ENCODE data around the gene LRP1B. TPM values are rescaled to one million over a fixed set of nuclear protein-coding genes. Genes with fewer than 3 reads are reported as not detected.
A peak's percentile ranks its signal among the peaks of the same experiment; 100 is the strongest.

Gene LRP1B
- total RNA-seq, 1 experiment from 2014 or later = 0.21 TPM

GRCh38 chr2:141569941-141570340 is 560.9 kb downstream of the LRP1B start:
- H3K9me3 Mint-ChIP-seq (ENCODE audit: low read depth, unreplicated experiment) = peaks cover 9% of the 10 kb centered on the region
- CTCF ChIA-PET = no interaction called here
- no peak for TF ChIP-seq CTCF (IDR thresholded peaks at IDR 0.05; ENCODE audit: unreplicated experiment)
- no peak for DNase-seq
- H3K27me3 Mint-ChIP-seq (ENCODE audit: unreplicated experiment) = no peaks in the 10 kb centered on the region
- H3K4me1 Mint-ChIP-seq (ENCODE audit: low read depth, unreplicated experiment) = no peaks in the 10 kb centered on the region
- BruUV-seq (replicated peaks) = no TSS peak
- H3K4me3 Mint-ChIP-seq (ENCODE audit: low read depth, unreplicated experiment) = no peak overlapping the region
- no peaks in the 10 kb centered on the region for H3K36me3 Mint-ChIP-seq (ENCODE audit: insufficient read depth, unreplicated experiment)
- H3K27ac Mint-ChIP-seq (ENCODE audit: unreplicated experiment) = no peak overlapping the region
- intact Hi-C loops (cut with micrococcal nuclease; ENCODE audit: unreplicated experiment) = no loop called here

GRCh38 chr2:141565597-141565996 is 565.2 kb downstream of the LRP1B start:
- no TSS peak for BruUV-seq (replicated peaks)
- CTCF ChIA-PET = no interaction called here
- peaks cover 9% of the 10 kb centered on the region for H3K4me1 Mint-ChIP-seq (ENCODE audit: low read depth, unreplicated experiment)
- DNase-seq = no peak
- no peaks in the 10 kb centered on the region for H3K9me3 Mint-ChIP-seq (ENCODE audit: low read depth, unreplicated experiment)
- intact Hi-C loops (cut with micrococcal nuclease; ENCODE audit: unreplicated experiment) = no loop called here
- no peak overlapping the region for H3K4me3 Mint-ChIP-seq (ENCODE audit: low read depth, unreplicated experiment)
- no peaks in the 10 kb centered on the region for H3K36me3 Mint-ChIP-seq (ENCODE audit: insufficient read depth, unreplicated experiment)
- no peaks in the 10 kb centered on the region for H3K27me3 Mint-ChIP-seq (ENCODE audit: unreplicated experiment)
- TF ChIP-seq CTCF (IDR thresholded peaks at IDR 0.05; ENCODE audit: unreplicated experiment) = no peak
- H3K27ac Mint-ChIP-seq (ENCODE audit: unreplicated experiment) = no peak overlapping the region

DNA sequence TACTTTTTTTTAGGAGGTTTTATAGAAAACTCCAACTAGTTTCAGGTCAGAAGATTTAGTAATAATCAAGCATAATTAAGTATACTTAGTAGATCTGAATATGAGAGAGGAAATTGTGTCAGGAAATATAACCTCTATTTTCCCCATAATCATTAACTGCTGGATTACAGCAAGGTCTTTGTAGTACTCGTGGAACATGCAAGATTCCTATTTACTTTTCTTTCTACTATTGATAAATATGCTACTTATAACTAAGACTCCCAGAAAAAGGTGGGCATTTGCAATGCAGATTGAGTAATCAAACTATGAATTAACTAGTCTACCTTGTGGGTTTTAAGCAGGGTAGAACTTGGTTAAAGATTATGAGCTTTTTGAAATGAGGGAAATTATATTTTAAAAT is 570.1 kb downstream of the LRP1B start:
- Mint-ChIP-seq H3K36me3 (ENCODE audit: insufficient read depth, unreplicated experiment) (no peaks in the 10 kb centered on the region), H3K4me3 (ENCODE audit: low read depth, unreplicated experiment) (peak overlapping the region; percentile 32), H3K4me1 (ENCODE audit: low read depth, unreplicated experiment) (peaks cover 42% of the 10 kb centered on the region), H3K27me3 (ENCODE audit: unreplicated experiment) (no peaks in the 10 kb centered on the region), H3K9me3 (ENCODE audit: low read depth, unreplicated experiment) (no peaks in the 10 kb centered on the region), H3K27ac (ENCODE audit: unreplicated experiment) (peak overlapping the region; percentile 77)
- TF ChIP-seq CTCF (IDR thresholded peaks at IDR 0.05; ENCODE audit: unreplicated experiment) = no peak
- CTCF ChIA-PET = no interaction called here
- intact Hi-C loops (cut with micrococcal nuclease; ENCODE audit: unreplicated experiment) = loop anchor here (1.0 kb wide), 1 partner anchor 351 kb away; no protein-coding TSS in a partner anchor
- no TSS peak for BruUV-seq (replicated peaks)
- DNase-seq = no peak

DNA sequence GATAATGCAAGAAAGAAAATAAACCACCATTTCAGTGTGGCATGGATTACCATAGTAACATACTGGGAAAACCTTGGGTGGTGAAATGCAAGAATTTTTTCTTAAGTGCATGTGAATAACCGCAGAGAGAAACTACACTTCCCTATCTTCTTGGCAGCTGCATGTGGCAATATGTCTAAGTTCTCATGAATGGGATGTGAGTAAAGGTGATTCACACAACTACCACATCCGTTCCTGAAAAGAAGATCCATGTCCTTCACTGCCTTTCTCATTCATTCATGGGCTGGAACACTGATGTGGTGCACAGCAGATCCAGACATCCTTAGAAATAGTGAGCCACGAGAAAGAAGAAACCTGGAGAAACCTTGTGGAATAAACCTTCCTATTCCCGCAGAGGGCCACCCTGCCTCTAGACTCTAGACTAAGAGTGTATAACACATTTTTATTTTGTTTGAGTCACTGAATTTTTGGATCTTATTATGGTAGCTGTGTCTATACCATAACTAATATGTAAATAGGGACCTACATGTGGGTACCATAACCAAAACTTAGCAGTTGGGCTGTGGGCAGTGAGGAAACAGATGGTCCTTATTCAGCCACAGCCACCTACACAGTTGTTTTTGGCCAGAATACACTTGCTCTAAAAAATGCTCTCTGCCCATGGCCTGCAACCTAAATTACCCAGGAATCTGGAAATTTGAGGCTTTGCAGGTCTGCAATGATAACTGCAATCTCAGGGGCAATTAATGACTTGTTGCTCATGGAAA is 573.3 kb downstream of the LRP1B start:
- no peak for TF ChIP-seq CTCF (IDR thresholded peaks at IDR 0.05; ENCODE audit: unreplicated experiment)
- CTCF ChIA-PET = no interaction called here
- H3K27me3 Mint-ChIP-seq (ENCODE audit: unreplicated experiment) = no peaks in the 10 kb centered on the region
- H3K4me1 Mint-ChIP-seq (ENCODE audit: low read depth, unreplicated experiment) = peaks cover 54% of the 10 kb centered on the region
- DNase-seq = peak; percentile 25
- H3K4me3 Mint-ChIP-seq (ENCODE audit: low read depth, unreplicated experiment) = no peak overlapping the region
- no peaks in the 10 kb centered on the region for H3K36me3 Mint-ChIP-seq (ENCODE audit: insufficient read depth, unreplicated experiment)
- no TSS peak for BruUV-seq (replicated peaks)
- intact Hi-C loops (cut with micrococcal nuclease; ENCODE audit: unreplicated experiment) = loop anchor here (2.0 to 10.0 kb wide), 9 partner anchors 90 to 1473 kb away; no protein-coding TSS in a partner anchor
- no peaks in the 10 kb centered on the region for H3K9me3 Mint-ChIP-seq (ENCODE audit: low read depth, unreplicated experiment)
- H3K27ac Mint-ChIP-seq (ENCODE audit: unreplicated experiment) = peak overlapping the region; percentile 35
